Measurements from ENCODE around the gene CYP27B1. TPM values are rescaled to one million over a fixed set of nuclear protein-coding genes. Genes with fewer than 3 reads are reported as not detected.
A peak's percentile ranks its signal among the peaks of the same experiment; 100 is the strongest.

The CYP27B1 gene
- total RNA-seq, 1 experiment from 2014 or later, result 11.6 TPM

DNA sequence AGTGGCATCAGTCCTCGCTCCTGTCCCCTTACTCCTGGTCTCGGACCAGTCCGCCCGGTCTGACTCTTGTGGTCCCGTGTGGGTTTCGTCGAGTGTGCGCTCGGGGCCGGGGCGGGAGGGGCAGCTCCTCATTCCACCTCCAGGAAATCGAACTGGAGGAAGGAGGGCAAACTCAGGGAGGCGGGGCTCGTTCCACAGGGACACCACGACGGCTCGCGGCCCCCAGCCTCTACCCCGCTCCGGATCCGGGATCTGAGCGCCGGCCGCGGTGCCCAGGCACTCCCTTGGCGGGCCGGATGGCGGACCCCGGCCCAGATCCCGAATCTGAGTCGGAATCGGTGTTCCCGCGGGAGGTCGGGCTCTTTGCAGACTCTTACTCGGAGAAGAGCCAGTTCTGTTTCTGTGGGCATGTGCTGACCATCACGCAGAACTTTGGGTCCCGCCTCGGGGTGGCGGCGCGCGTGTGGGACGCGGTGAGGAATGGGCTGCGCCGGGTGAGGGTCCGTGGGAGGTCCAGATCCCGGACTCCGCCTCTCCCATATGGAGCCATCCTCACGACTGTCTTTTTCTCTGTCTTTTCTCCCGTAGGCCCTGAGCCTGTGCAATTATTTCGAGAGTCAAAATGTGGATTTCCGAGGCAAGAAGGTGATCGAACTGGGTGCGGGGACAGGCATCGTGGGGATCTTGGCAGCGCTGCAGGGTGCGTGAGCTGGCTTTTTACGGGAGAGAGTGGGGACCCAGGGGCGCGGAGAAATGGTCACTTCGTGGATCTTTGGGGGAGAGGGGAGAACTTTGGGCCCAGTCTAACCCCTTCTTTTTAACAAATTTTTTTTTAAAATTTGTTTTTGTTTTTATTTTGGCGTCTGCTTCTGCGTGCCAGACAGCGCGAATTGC is 5.8 kb upstream of the CYP27B1 start, which contains the start of gene EEF1AKMT3:
EEF1AKMT3 (plus strand) TSS at position 186 of the 894 bp plus-strand sequence; CDS start at position 297, 111 bp downstream.
- H3K4me2 ChIP-seq (ENCODE audit: low read length), result peak within 1 kb of the TSS; percentile 88
- TF ChIP-seq POLR2A (IDR thresholded peaks at IDR 0.05; ENCODE audit: borderline replicate concordance, extremely low read depth, insufficient read depth, insufficient read length), result no peak
- peak; percentile 43; the same call in 1 of the 2 replicates for TF ChIP-seq POLR2AphosphoS5 (IDR thresholded peaks at IDR 0.05; ENCODE audit: low read depth, low read length)
- no peaks in the 10 kb centered on the region for H3K27me3 ChIP-seq (ENCODE audit: insufficient read depth, low read length)
- RAD21 ChIA-PET (ENCODE audit: low non-redundant PET in 1 of 2, low total read pairs in 2 of 2, uncharacterized antibody in 2 of 2, unreplicated experiment in 2 of 2), result interaction anchor here in 1 of 2 experiments (1.0 kb wide), 1 partner anchor 10 kb away, joined by 3 read pairs; the partner anchor contains the start of gene TSFM
- peaks cover 6 to 27% of the 10 kb centered on the region in 2 experiments; a peak in 3 of 4 replicates for H3K36me3 ChIP-seq (ENCODE audit: control insufficient read depth in 1 of 2, insufficient read depth in 2 of 2, low read length in 2 of 2)
- peak within 1 kb of the TSS; percentile 93 for H3K27ac ChIP-seq (ENCODE audit: low read depth, low read length)
- H3K4me1 ChIP-seq (ENCODE audit: control insufficient read depth in 1 of 2, insufficient read depth in 2 of 2, low read length in 2 of 2), result peaks cover 7 to 20% of the 10 kb centered on the region in 2 experiments
- peak within 1 kb of the TSS; percentile 97 for H3K9ac ChIP-seq (ENCODE audit: low read length)
- H3K9me2 ChIP-seq (ENCODE audit: insufficient read depth), result no peaks in the 10 kb centered on the region
- ATAC-seq (peak; percentile 64), DNase-seq (ENCODE audit: low read depth, low spot score) (no peak)
- POLR2A ChIA-PET, result interaction anchor here (0.6 to 1.2 kb wide), 5 partner anchors 7 to 559 kb away, joined by 3 to 6 read pairs (median 3); partner anchors contain the start of gene TSPAN31
- TSS peak; percentile 58 for BruUV-seq (replicated peaks)
- H3K9me3 ChIP-seq (ENCODE audit: control insufficient read depth in 1 of 2, insufficient read depth in 1 of 2, low read depth in 1 of 2, low read length in 2 of 2), result no peaks in the 10 kb centered on the region
- CTCF ChIA-PET, result interaction anchor here (0.7 to 1.0 kb wide), 6 partner anchors 9 to 189 kb away, joined by 3 to 6 read pairs (median 4); partner anchors contain the start of gene TSFM
- peak within 1 kb of the TSS; percentile 91 to 97 for H3K4me3 ChIP-seq (replicated peaks in 1 of 2; ENCODE audit: low read depth in 1 of 2, low read length in 2 of 2)
- peak within 1 kb of the TSS; percentile 66 for H2AFZ ChIP-seq (ENCODE audit: low read depth, low read length, poor library complexity, severe bottlenecking)
- intact Hi-C loops (cut with micrococcal nuclease), result loop anchor here (1.0 kb wide), 1 partner anchor 10 kb away; the partner anchor contains the start of gene TSFM
- H4K20me1 ChIP-seq (ENCODE audit: insufficient read depth), result no peaks in the 10 kb centered on the region
- H3K79me2 ChIP-seq (ENCODE audit: insufficient read depth, low read length), result peaks cover 25% of the 10 kb centered on the region

DNA sequence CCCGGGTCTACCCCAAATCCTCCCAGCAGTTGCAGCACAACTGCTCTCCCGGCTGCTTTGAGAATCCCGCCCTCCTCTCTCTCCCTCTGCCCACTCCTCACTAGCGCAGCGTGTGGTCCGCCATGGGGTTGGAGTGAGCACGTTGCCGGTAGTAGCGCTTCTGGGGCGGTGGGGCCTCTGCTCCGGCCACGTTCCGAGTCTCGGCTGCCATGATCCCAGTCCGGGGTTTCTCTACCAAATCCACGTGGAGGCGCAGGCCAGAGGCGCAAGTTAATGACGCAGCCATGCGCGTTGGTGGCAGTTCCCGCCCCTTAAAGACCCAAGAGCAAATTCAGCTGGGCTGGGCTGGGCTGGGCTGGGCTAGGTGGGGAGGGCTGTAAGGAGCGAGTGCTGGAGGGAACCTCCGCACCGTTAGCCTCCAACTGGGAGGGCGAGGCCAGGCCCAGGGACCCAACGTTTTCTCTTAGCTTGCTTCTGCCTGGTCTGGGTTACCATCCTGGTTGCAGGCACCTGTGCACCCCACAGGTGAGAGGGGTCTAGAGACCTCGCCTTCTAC is 5.1 kb upstream of the CYP27B1 start, which contains the start of gene METTL1:
METTL1 (minus strand) TSS at position 233 of the 556 bp plus-strand sequence; CDS start at position 211, 22 bp downstream.
- RAD21 ChIA-PET (ENCODE audit: low non-redundant PET in 1 of 2, low total read pairs in 2 of 2, uncharacterized antibody in 2 of 2, unreplicated experiment in 2 of 2), result interaction anchor here in 1 of 2 experiments (1.0 kb wide), 1 partner anchor 11 kb away, joined by 3 read pairs; the partner anchor contains the start of gene TSFM
- H3K9ac ChIP-seq (ENCODE audit: low read length), result peak within 1 kb of the TSS; percentile 97
- peaks cover 14 to 27% of the 10 kb centered on the region in 2 experiments for H3K4me1 ChIP-seq (ENCODE audit: control insufficient read depth in 1 of 2, insufficient read depth in 2 of 2, low read length in 2 of 2)
- POLR2A ChIA-PET, result interaction anchor here (0.6 to 1.2 kb wide), 6 partner anchors 8 to 559 kb away, joined by 3 to 6 read pairs (median 3); partner anchors contain the start of gene TSPAN31
- H3K4me2 ChIP-seq (ENCODE audit: low read length), result peak within 1 kb of the TSS; percentile 88
- peak within 1 kb of the TSS; percentile 91 to 97 for H3K4me3 ChIP-seq (replicated peaks in 1 of 2; ENCODE audit: low read depth in 1 of 2, low read length in 2 of 2)
- TF ChIP-seq POLR2AphosphoS5 (IDR thresholded peaks at IDR 0.05; ENCODE audit: low read depth, low read length), result peak; percentile 67
- TF ChIP-seq YY1 (IDR thresholded peaks at IDR 0.05; ENCODE audit: extremely low read depth, insufficient replicate concordance, low read depth, low read length), result peak; percentile 91
- TF ChIP-seq ELF1 (IDR thresholded peaks at IDR 0.05; ENCODE audit: borderline replicate concordance, low read depth), result no peak
- peak; percentile 79 for TF ChIP-seq ZFX (IDR thresholded peaks at IDR 0.05)
- TF ChIP-seq TCF7L2 (IDR thresholded peaks at IDR 0.05; ENCODE audit: borderline replicate concordance, extremely low read depth, insufficient read depth, insufficient read length), result peak; percentile 60
- intact Hi-C loops (cut with micrococcal nuclease), result loop anchor here (1.0 kb wide), 1 partner anchor 10 kb away; the partner anchor contains the start of gene TSFM
- BruUV-seq (replicated peaks), result no TSS peak
- peaks cover 6 to 27% of the 10 kb centered on the region in 2 experiments; a peak in 3 of 4 replicates for H3K36me3 ChIP-seq (ENCODE audit: control insufficient read depth in 1 of 2, insufficient read depth in 2 of 2, low read length in 2 of 2)
- no peaks in the 10 kb centered on the region for H3K9me2 ChIP-seq (ENCODE audit: insufficient read depth)
- H3K27me3 ChIP-seq (ENCODE audit: insufficient read depth, low read length), result no peaks in the 10 kb centered on the region
- CTCF ChIA-PET, result interaction anchor here (0.7 to 1.0 kb wide), 6 partner anchors 10 to 189 kb away, joined by 3 to 6 read pairs (median 4); partner anchors contain the start of gene TSFM
- H3K79me2 ChIP-seq (ENCODE audit: insufficient read depth, low read length), result peaks cover 25% of the 10 kb centered on the region
- no peaks in the 10 kb centered on the region for H4K20me1 ChIP-seq (ENCODE audit: insufficient read depth)
- H3K9me3 ChIP-seq (ENCODE audit: control insufficient read depth in 1 of 2, insufficient read depth in 1 of 2, low read depth in 1 of 2, low read length in 2 of 2), result no peaks in the 10 kb centered on the region
- H3K27ac ChIP-seq (ENCODE audit: low read depth, low read length), result peak within 1 kb of the TSS; percentile 93
- DNase-seq (ENCODE audit: low read depth, low spot score) (peak; percentile 96), ATAC-seq (peak; percentile 85)
- peak within 1 kb of the TSS; percentile 66 for H2AFZ ChIP-seq (ENCODE audit: low read depth, low read length, poor library complexity, severe bottlenecking)

Measured in HCT116 (cell line).